Measurements from ENCODE around the gene ERC1.
"Not testable (repeated sequence)": the region's sequence is repeated elsewhere in the genome, so short reads cannot be mapped to it uniquely, and the experiment has no call there.

Gene ERC1

GRCh38 chr12:1080520-1081223, 89.6 kb downstream of the ERC1 start:
- DNase-seq = no peak

GRCh38 chr12:1083151-1083888, 92.3 kb downstream of the ERC1 start:
- no peak for DNase-seq

GRCh38 chr12:1083889-1084262, 92.9 kb downstream of the ERC1 start:
- no peak for DNase-seq

- DNase-seq = no peak
These were observed 100.3 kb downstream of the ERC1 start for GRCh38 chr12:1091350-1091749.

GRCh38 chr12:1093166-1093751, 102.2 kb downstream of the ERC1 start:
- no peak for DNase-seq

GRCh38 chr12:1094714-1095113, 103.7 kb downstream of the ERC1 start:
- DNase-seq = no peak

GRCh38 chr12:1099158-1099557, 108.1 kb downstream of the ERC1 start:
- no peak for DNase-seq

- not testable (repeated sequence) for DNase-seq
These were observed 108.6 kb downstream of the ERC1 start for GRCh38 chr12:1099618-1100017.

- no peak for DNase-seq
These were observed 111.1 kb downstream of the ERC1 start for GRCh38 chr12:1102115-1102514.

- DNase-seq = no peak
These were observed 111.9 kb downstream of the ERC1 start for GRCh38 chr12:1102791-1103450.

- DNase-seq = no peak
These were observed 112.6 kb downstream of the ERC1 start for GRCh38 chr12:1103632-1104031.

GRCh38 chr12:1104088-1104800, 113.2 kb downstream of the ERC1 start:
- no peak for DNase-seq

- DNase-seq = no peak
These were observed 116.6 kb downstream of the ERC1 start for GRCh38 chr12:1107669-1108068.

- DNase-seq = no peak
These were observed 117.3 kb downstream of the ERC1 start for GRCh38 chr12:1108276-1108675.

- no peak for DNase-seq
These were observed 124.6 kb downstream of the ERC1 start for GRCh38 chr12:1115484-1116231.

- DNase-seq = no peak
These were observed 126.3 kb downstream of the ERC1 start for GRCh38 chr12:1117371-1117770.

- peak; percentile 66 for DNase-seq
These were observed 127.0 kb downstream of the ERC1 start for GRCh38 chr12:1117970-1118563.

GRCh38 chr12:1122786-1123185, 131.8 kb downstream of the ERC1 start:
- peak; percentile 51 for DNase-seq

- DNase-seq = no peak
These were observed 135.1 kb downstream of the ERC1 start for GRCh38 chr12:1126091-1126490.

- no peak for DNase-seq
These were observed 136.0 kb downstream of the ERC1 start for GRCh38 chr12:1127021-1127420.

- DNase-seq = no peak
These were observed 139.1 kb downstream of the ERC1 start for GRCh38 chr12:1130164-1130563.

GRCh38 chr12:1130571-1130970, 139.5 kb downstream of the ERC1 start:
- DNase-seq = no peak
